Right lobe of liver (tissue), 4 donors: ENCODE results near the gene FRMD4A.

ENCODE experiments used
- CTCF ChIP-seq, 4 donors: fragments of 200-600 bp in 3 of 4; fragments of 450-650 bp in 1 of 4; IDR thresholded peaks; one replicate each; pipeline versions ENCODE4 v1.5.1 to v1.8.0; 2016 to 2022; ENCODE audit warnings: antibody characterized with exemption in 4 of 4, mild to moderate bottlenecking in 2 of 4
- POLR2A ChIP-seq: fragments of 450-650 bp; IDR thresholded peaks from one replicate; pipeline ENCODE4 v1.6.1; 2017; ENCODE audit warnings: antibody characterized with exemption, mild to moderate bottlenecking
- donor health status: DM: no; HTN: no; CAD: no.
- donor health status: DM: no; HTN: no; CAD: no.
- donor health status: DM: no; HTN: yes; CAD: no.

DNA sequence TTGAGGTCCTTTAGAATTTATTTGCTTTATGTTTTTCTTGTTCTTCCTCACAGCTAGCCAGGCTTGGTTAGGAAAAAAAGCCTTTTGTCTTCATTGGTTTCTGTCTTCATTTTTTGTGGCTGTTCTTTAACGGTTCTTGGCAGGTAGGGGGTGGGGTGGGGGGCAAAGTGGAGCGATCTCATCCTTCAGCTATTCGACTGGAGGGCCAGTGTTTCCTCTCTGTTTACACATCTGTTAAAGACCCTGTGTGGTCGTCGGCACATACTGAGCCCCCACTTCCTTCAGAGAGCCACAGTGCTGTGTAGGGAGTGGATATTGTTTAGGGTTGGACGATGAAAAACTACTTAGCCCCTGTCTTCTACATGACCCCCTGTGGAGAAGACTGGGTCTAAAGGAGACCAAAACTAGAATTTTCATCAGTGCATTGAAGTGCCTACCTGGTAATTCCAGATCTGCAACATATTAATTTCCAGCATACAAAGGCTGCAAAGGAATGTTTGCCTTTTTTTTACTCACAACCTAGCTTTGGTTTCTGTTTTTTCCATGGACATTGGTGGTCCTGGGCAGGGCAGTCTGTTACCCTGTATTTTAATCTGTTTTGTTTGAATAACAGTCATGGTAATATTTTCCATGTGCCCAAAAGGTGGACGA, 714.9 kb downstream of the FRMD4A start:
- TF ChIP-seq POLR2A: no peak
- TF ChIP-seq CTCF (IDR thresholded peaks at IDR 0.05): no peak
